HG03108 (cell line): ENCODE measurements around the gene MAP3K10.
"Not testable (repeated sequence)": the region's sequence is repeated elsewhere in the genome, so short reads cannot be mapped to it uniquely, and the experiment has no call there.

Experiments used
- ATAC-seq: cut with Tn5 transposase; IDR thresholded peaks from one replicate; pipeline ENCODE4 v1.9.1; 2021; ENCODE audit warnings: moderate library complexity; ENCODE audit not compliant: unreplicated experiment

The MAP3K10 gene

DNA sequence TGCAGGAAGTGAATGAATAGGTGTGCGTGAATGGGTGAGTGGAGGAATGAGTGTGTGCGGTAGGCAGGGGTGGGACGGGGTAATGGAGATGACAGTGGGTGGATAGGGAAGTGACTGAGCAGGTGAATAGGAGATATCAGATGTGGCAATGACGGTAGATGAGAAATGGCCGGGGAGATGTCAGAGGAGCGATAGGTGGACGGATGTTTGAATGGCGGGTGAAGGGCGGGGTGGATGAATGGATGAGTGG is 25.5 kb downstream of the MAP3K10 start:
- ATAC-seq, result no peak

DNA sequence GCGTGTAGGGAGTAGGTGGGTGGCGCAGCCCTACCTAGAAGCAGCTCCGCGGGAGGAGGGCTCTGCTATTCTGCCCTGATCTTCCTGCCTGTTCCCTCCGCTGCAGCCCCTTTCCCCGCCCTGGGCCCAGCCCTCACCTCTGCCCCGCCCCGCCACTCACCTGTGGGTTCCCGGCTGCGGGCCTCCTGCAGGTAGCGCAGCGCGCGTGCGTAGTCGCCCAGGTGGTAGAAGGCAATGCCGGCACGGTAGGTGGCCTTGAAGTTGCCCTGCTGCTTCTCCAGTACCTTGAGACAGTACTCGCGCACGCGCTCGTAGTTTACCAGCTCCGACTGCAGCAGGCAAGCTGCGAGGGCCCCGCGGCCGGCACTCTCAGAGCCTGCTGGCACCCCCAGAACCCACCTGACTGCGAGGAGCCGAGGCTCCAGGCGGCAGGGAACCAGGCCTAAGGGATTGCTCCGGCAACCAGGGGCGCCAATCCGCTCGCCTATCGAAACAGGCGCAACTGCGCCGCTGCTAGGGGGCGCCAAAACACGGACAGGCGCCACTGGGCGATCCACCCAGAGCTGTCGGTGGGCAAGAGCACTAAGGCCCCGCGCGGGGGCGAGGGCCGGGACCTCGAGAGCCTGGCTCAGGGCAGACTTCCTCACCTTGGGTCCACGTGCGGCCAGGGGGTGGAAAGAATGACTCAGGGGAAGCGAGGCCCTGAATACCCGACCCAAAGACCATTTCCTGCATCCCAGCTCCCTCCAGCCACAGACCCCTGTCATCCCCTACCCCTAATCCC is 26.0 kb downstream of the MAP3K10 start:
- no peak for ATAC-seq

DNA sequence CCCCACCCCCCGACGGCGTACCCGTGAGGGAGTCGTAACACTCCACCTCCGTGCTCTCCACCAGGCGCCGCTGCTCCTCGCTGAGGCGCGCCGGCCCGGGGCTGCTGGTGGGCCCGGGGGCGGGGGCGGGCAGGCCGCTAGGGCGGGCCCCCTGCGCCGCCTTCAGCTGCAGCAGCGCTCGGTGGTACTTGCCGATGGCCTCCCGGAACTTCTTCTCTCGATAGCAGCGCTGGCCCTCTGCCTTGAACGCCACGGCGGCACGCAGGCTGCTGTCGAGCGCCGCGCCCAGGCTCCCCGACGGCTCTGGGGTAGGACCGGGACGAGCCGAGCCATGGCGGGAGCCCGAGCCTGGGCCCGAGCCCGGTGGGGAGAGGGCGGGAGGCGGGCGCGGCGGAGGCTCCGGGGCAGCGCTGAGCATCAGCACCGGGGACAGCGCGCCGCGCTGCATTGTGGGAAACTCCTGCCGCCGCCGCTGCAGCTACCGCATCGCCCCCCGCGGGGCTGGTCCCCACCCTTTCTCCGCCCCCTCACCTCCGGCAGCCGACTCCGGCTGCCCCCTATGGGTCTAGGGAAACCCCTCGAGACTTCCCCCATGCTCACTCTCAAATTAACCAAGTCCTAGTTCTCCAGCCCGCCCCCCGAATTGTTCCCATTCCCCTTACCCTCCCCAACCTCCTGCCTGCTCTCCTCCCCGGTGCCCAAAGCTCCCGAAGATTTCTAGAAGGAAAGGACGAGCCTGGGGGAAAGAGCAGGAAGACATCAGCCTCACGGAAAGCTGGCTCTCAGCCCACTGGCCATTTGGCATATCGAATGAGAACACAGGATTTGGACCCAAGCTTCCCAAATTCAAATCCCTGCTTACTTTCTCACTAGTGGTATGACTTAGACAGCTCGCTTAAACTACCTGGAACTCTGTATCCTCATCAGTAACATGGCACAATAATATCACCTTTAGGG is 27.0 kb downstream of the MAP3K10 start, which contains the start of gene TTC9B:
TSS of gene TTC9B (minus strand) at position 451 of the 957 bp plus-strand sequence. CDS start at position 448, 3 bp downstream.
- ATAC-seq, result no peak

GRCh38 chr19:40219029-40219428 is 27.8 kb downstream of the MAP3K10 start:
- not testable (repeated sequence) for ATAC-seq

DNA sequence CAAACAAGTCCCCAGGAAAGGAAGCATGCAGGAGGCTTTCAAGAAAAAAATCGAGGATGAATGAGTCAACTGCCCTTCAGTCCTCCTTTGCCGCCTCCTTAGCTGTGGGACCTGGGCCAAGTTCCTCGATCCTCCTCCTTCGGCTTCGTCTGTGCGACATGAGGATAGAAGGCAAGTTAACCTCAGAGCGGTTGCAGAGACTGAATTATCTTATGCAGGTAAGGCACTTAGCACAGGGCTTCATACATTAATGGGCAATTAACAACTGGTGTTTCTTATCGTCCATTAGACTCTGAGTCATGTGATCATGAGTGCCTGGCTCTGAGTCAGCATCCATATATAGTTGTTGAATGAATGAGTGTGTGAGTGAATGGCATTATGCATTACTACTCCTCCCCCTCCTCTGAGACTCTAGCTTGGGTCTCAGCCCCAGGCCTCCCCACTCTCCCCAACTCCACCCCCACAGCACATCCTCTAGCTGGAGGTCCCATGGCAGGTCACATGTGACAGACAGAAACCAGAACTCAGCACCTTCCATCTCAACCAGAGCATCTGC is 28.6 kb downstream of the MAP3K10 start:
- no peak for ATAC-seq

DNA sequence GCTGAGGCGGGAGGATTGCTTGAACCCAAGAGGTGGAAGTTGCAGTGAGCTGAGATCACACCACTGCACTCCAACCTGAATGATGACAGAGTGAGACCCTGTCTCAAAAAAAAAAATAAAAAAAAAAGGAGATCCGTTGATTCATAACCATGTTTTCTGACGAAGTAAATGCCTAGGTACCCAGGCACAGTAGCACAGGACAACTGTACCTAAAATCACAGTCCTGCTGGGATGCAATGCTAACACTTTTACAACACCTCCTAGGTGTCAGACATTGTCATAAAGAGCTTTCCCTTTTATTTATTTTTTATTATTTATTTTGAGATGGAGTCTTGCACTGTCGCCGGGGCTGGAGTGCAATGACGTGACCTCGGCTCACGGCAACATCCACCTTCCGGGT is 29.4 kb downstream of the MAP3K10 start:
- ATAC-seq, result no peak

GRCh38 chr19:40221858-40222619 is 30.8 kb downstream of the MAP3K10 start:
- ATAC-seq, result no peak

DNA sequence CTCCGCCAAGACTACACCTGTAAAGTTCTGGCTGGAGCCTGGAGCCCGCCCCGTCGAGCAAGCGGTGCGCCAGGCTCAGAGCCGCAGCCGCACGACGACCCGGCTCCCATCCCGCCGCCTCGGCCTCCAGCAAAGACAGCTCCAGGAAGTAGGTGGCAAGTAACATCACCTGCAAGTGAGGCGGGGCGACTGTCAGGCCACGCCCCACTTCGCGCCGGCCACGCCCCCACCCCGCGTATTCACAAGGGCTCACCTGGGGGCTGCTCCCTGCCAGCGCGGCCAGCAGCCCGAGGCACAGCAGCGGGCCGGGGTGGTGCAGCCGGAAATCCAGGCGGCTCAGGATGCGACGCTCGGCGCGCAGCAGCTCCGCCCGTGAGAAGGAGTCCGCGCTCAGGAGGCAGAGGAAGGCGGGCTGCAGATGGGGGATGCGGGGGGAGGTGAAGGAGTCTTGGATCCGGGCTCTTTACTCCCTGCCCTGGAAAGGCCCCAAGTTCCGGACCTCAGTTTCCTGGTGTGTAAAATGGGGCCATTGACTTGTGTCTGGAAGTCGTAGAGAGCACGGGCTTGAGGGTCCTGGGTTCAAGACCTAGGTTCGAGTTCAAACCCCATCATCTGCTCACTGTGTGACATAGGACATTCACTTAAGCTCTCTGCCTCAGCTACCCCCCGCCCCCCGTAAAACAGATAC is 32.1 kb downstream of the MAP3K10 start:
- no peak for ATAC-seq

- ATAC-seq, result no peak
Measured at GRCh38 chr19:40224342-40225150, 33.3 kb downstream of the MAP3K10 start.

DNA sequence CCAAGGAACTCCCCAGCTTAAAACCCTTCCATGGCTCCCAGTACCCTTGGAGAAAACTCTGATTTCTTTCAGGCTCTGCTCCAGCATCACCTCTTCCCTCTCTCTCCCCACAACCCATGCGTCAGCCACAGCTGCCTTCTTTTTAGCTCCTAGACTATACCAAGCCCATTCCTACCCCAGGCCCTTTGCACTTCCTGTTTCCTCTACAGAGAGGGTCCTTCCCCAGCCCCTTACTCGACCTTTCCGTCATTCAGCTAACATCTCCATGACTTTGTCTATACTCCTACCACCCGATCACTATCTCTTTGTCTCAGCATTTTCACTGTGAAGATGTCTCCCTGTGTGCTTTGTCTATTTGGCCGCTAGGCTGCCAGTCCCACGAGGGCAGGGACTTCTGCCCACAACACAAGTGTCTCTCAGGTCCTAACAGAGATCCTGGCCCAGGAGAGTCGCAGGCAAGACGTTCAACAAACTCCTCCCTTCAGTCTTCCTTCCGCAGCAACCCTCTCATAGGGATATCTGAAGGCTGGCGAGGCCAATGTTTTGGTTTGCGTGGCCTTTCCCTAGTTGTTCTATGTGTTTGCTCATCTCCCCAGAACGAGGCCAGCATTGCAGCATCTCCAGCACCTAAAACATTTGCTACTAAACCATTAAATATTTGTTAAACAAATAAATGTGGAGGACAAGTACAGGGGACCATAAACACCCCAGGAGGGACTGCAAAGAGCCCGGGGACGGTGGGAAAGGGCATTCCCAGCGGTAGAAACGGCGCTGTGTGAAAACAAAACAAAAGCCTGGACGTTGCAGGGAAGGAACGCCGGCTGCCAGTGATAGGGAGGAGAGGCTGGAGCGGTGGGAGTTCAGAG is 34.4 kb downstream of the MAP3K10 start:
- no peak for ATAC-seq

- no peak for ATAC-seq
Measured at GRCh38 chr19:40228346-40228745, 37.1 kb downstream of the MAP3K10 start.

- no peak for ATAC-seq
Measured at GRCh38 chr19:40228863-40229262, 37.6 kb downstream of the MAP3K10 start.

- ATAC-seq, result no peak
Measured at GRCh38 chr19:40229484-40229883, 38.3 kb downstream of the MAP3K10 start.

- no peak for ATAC-seq
Measured at GRCh38 chr19:40229926-40230417, 38.7 kb downstream of the MAP3K10 start.

- no peak for ATAC-seq
Measured at GRCh38 chr19:40231057-40231456, 39.8 kb downstream of the MAP3K10 start.

- no peak for ATAC-seq
Measured at GRCh38 chr19:40231544-40232424, 40.6 kb downstream of the MAP3K10 start.

GRCh38 chr19:40232479-40232878 is 41.3 kb downstream of the MAP3K10 start:
- no peak for ATAC-seq
